Thoracic aorta (tissue), 2 donors: Measurements from ENCODE around the gene UGT2A2. TPM values are rescaled to one million over a fixed set of nuclear protein-coding genes. Genes with fewer than 3 reads are reported as not detected.
"Not testable (repeated sequence)": the region's sequence is repeated elsewhere in the genome, so short reads cannot be mapped to it uniquely, and the experiment has no call there.

Experiments
- ATAC-seq: fragments of 150-250 bp; one replicate; pipeline ENCODE4 v1.8.0; 2017; ENCODE audit warnings: low read depth; ENCODE audit not compliant: insufficient number of reproducible peaks, low FRiP score
- DNase-seq: peaks from one replicate; pipeline ENCODE4 v3.0.0-alpha.2; 2020; ENCODE audit warnings: low spot score
- H3K27ac ChIP-seq, 2 donors: fragments of 200-600 bp; sonication (generic); 1 replicate in 1 of 2; 2 replicates in 1 of 2; pipeline ENCODE4 v1.5.1; 2016; ENCODE audit warnings: mild to moderate bottlenecking in 2 of 2, moderate library complexity in 2 of 2
- H3K27me3 ChIP-seq: fragments of 200-600 bp; sonication (generic); replicated peaks from 2 replicates; pipeline ENCODE4 v1.6.0; 2016; ENCODE audit warnings: mild to moderate bottlenecking; ENCODE audit not compliant: insufficient read depth
- H3K36me3 ChIP-seq: fragments of 200-600 bp; sonication (generic); one replicate; pipeline ENCODE4 v1.5.1; 2016
- H3K4me1 ChIP-seq, 2 donors: fragments of 200-600 bp; sonication (generic); 1 replicate in 1 of 2; 2 replicates in 1 of 2; pipeline versions ENCODE4 v1.5.1 to v1.6.0; 2016; ENCODE audit warnings: low read depth in 2 of 2, mild to moderate bottlenecking in 1 of 2; ENCODE audit not compliant: control insufficient read depth in 1 of 2
- H3K4me3 ChIP-seq: fragments of 200-600 bp; sonication (generic); 2 replicates; pipeline ENCODE4 v1.5.1; 2016; ENCODE audit warnings: mild to moderate bottlenecking
- H3K9me3 ChIP-seq: fragments of 200-600 bp; sonication (generic); 2 replicates; pipeline ENCODE4 v1.5.1; 2016
- total RNA-seq, 2 donors: library from RNA; depleted of rRNA; stranded (reverse); fragments of >200 nt; gene quantifications; one replicate each; pipeline versions ENCODE4 v1.1.0 to v1.2.3, GENCODE V29; 2016
- TF ChIP-seq, protein P1 (sequence below): fragments of 200-600 bp; sonication (generic); IDR thresholded peaks from one replicate; pipeline ENCODE4 v1.5.1; 2019; ENCODE audit warnings: antibody characterized with exemption

UGT2A2 gene
- not detected for total RNA-seq

DNA sequence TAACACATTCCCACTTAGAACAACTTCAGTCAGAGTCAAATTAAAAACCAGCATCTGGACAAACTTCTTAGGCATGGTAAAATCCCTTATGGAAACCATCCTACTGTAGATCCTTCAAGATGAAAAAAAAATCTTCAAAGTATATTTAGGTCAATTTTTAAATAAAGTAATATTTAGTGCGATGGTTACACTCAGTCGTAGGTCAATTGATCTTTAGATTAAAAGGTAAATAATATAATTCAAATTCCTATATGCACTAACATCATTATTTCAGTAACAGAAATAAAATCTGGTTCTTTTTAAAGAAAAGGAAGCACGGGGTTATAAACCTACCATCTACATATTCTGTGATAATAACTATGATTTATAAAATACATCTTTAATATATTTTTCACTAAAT, at the start of gene UGT2A2:
Gene UGT2A2 (minus strand): TSS at position 101 of the 400 bp plus-strand sequence. CDS start 2 bp downstream, at position 99.
- Histone ChIP-seq H3K4me3 (no peak within 1 kb of the TSS), H3K27ac (no peak within 1 kb of the TSS), H3K9me3 (no peaks in the 10 kb centered on the region), H3K4me1 (no peaks in the 10 kb centered on the region), H3K27me3 (no peaks in the 10 kb centered on the region), H3K36me3 (no peaks in the 10 kb centered on the region)
- DNase-seq: no peak
- TF ChIP-seq, protein P1, sequence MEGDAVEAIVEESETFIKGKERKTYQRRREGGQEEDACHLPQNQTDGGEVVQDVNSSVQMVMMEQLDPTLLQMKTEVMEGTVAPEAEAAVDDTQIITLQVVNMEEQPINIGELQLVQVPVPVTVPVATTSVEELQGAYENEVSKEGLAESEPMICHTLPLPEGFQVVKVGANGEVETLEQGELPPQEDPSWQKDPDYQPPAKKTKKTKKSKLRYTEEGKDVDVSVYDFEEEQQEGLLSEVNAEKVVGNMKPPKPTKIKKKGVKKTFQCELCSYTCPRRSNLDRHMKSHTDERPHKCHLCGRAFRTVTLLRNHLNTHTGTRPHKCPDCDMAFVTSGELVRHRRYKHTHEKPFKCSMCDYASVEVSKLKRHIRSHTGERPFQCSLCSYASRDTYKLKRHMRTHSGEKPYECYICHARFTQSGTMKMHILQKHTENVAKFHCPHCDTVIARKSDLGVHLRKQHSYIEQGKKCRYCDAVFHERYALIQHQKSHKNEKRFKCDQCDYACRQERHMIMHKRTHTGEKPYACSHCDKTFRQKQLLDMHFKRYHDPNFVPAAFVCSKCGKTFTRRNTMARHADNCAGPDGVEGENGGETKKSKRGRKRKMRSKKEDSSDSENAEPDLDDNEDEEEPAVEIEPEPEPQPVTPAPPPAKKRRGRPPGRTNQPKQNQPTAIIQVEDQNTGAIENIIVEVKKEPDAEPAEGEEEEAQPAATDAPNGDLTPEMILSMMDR: no peak
- no peak for ATAC-seq

DNA sequence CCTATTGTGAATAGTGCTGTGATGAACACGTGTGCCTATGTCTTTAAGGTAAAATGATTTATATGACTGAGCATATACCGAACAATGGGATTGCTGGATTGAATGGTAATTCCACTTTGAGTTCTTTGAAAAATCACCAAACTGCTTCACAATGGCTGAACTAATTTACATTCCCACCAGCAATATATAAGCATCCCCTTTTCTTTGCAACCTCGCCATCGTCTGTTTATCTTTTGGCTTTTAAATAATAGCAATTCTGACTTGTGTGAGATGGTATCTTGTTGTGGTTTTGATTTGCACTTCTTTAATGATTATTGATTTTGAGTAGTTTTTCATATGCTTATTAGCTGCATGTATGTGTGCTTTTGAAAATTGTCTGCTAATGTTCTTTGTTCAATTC, 45.4 kb upstream of the UGT2A2 start:
- Histone ChIP-seq H3K9me3 (no peaks in the 10 kb centered on the region), H3K4me1 (no peaks in the 10 kb centered on the region), H3K27ac (no peak overlapping the region), H3K27me3 (no peaks in the 10 kb centered on the region), H3K36me3 (no peaks in the 10 kb centered on the region), H3K4me3 (no peak overlapping the region)
- no peak for ATAC-seq
- no peak for DNase-seq
- TF ChIP-seq, protein P1: no peak

DNA sequence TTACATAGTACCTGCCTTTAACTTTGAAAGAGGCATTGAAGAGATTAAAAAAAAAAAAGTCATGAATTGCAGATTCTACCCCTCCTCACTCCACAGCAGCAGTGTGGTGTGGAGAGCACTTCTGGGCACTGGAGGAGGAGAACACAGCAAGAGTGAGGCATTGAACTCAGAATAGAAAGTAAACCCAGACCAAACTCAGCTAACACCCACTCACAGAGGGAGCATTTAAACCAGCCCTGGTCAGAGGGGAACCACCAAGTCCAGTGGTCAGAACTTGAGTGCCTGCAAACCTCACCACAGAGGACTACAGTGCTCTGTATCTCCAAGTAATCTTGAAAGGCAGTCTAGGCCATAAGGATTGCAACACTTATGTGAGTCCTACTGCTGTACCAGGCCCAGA, 29.2 kb upstream of the UGT2A2 start:
- Histone ChIP-seq H3K27me3 (no peaks in the 10 kb centered on the region), H3K27ac (no peak overlapping the region), H3K9me3 (no peaks in the 10 kb centered on the region), H3K4me1 (no peaks in the 10 kb centered on the region), H3K4me3 (no peak overlapping the region), H3K36me3 (no peaks in the 10 kb centered on the region)
- ATAC-seq (no peak), DNase-seq (no peak)
- TF ChIP-seq, protein P1: no peak

DNA sequence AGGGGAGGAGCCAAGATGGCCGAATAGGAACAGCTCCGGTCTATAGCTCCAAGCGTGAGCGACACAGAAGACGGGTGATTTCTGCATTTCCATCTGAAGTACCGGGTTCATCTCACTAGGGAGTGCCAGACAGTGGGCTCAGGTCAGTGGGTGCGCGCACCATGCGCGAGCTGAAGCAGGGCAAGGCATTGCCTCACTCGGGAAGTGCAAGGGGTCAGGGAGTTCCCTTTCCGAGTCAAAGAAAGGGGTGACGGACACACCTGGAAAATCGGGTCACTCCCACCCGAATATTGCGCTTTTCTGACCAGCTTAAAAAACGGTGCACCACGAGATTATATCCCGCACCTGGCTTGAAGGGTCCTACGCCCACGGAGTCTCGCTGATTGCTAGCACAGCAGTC, 24.6 kb upstream of the UGT2A2 start:
- not testable (repeated sequence) for H3K4me3 ChIP-seq, H3K36me3 ChIP-seq, DNase-seq, ATAC-seq, H3K27ac ChIP-seq, H3K9me3 ChIP-seq, H3K4me1 ChIP-seq, H3K27me3 ChIP-seq

DNA sequence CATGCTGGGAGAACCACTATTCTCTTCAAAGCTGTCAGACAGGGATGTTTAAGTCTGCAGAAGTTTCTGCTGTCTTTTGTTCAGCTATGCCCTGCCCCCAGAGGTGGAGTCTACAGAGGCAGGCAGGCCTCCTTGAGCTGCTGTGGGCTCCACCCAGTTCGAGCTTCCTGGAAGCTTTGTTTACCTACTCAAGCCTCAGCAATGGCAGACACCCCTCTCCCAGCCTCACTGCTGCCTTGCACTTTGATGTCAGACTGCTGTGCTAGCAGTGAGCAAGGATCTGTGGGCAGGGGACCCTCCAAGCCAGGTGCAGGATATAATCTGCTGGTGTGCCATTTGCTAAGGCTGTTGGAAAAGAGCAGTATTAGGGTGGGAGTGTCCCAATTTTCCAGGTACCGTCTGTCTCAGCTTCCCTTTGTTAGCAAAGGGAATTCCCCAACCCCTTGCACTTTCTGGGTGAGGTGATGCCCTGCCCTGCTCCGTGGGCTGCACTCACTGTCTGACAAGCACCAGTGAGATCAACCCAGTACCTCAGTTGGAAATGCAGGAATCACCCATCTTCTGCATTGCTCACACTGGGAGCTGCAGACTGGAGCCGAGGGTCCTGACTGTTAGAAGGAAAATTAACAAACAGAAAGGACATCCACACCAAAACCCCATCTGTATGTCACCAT, 21.8 kb upstream of the UGT2A2 start:
- H3K9me3 ChIP-seq, DNase-seq, H3K4me3 ChIP-seq, H3K36me3 ChIP-seq, H3K27ac ChIP-seq, H3K27me3 ChIP-seq, H3K4me1 ChIP-seq, ATAC-seq: not testable (repeated sequence)

DNA sequence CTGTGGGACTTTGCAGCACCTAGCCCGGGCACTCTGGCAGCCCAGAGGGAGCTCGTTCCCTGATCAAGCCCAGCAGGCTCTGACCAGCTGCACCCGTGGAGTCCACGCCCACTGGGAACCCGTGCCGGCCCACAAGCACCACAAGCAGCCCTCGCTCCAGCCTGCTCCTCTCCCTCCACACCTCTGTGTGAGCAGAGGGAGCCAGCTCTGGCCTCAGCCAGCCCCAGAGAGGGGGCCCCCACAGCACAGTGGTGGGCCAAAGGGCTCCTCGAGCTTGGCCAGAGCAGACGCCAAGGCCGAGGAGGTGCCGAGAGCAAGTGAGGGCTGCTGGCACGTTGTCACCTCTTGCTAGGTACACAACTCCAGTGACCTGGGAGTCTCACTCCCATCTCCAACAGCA, 18.7 kb upstream of the UGT2A2 start:
- Histone ChIP-seq H3K9me3 (no peaks in the 10 kb centered on the region), H3K36me3 (no peaks in the 10 kb centered on the region), H3K27me3 (no peaks in the 10 kb centered on the region), H3K27ac (no peak overlapping the region), H3K4me1 (no peaks in the 10 kb centered on the region), H3K4me3 (no peak overlapping the region)
- DNase-seq (no peak), ATAC-seq (no peak)
- TF ChIP-seq, protein P1: no peak
